Measurements from ENCODE around the gene OLFM1.

Gene OLFM1

GRCh38 chr9:135104761-135105160 is 17.3 kb downstream of the OLFM1 start:
- H3K27ac ChIP-seq (ENCODE audit: low read length) = no peak overlapping the region
- DNase-seq = no peak
- H3K9ac ChIP-seq (ENCODE audit: low read depth, low read length) = no peak overlapping the region
- H3K27me3 ChIP-seq (ENCODE audit: insufficient read depth, low read length, poor library complexity) = no peaks in the 10 kb centered on the region
- no peaks in the 10 kb centered on the region for H3K79me2 ChIP-seq (ENCODE audit: insufficient read depth, low read length)
- H4K20me1 ChIP-seq (ENCODE audit: insufficient read depth, low read length) = no peaks in the 10 kb centered on the region
- no peaks in the 10 kb centered on the region for H3K9me3 ChIP-seq (ENCODE audit: insufficient read depth, low read length, severe bottlenecking)
- H3K4me1 ChIP-seq (ENCODE audit: insufficient read depth, low read length) = no peaks in the 10 kb centered on the region
- H2AFZ ChIP-seq (ENCODE audit: low read depth, low read length) = no peak overlapping the region
- no peak overlapping the region for H3K4me3 ChIP-seq (ENCODE audit: low read depth in 1 of 2, low read length in 2 of 2)
- TF ChIP-seq CTCF (IDR thresholded peaks at IDR 0.05; ENCODE audit: borderline replicate concordance, extremely low read depth, low read length, poor library complexity, severe bottlenecking) = no peak
- TF ChIP-seq EZH2 (IDR thresholded peaks at IDR 0.05; ENCODE audit: borderline replicate concordance, low read depth, low read length, severe bottlenecking) = no peak
- H3K4me2 ChIP-seq (ENCODE audit: insufficient read depth, low read length) = no peak overlapping the region
- no peaks in the 10 kb centered on the region for H3K36me3 ChIP-seq (ENCODE audit: insufficient read depth, low read length)
- ATAC-seq (ENCODE audit: insufficient read depth, low read depth) = no peak

GRCh38 chr9:135105211-135105745 is 17.8 kb downstream of the OLFM1 start:
- ATAC-seq (ENCODE audit: insufficient read depth, low read depth) = no peak
- TF ChIP-seq CTCF (IDR thresholded peaks at IDR 0.05; ENCODE audit: borderline replicate concordance, extremely low read depth, low read length, poor library complexity, severe bottlenecking) (no peak), EZH2 (IDR thresholded peaks at IDR 0.05; ENCODE audit: borderline replicate concordance, low read depth, low read length, severe bottlenecking) (no peak)
- Histone ChIP-seq H3K9me3 (ENCODE audit: insufficient read depth, low read length, severe bottlenecking) (no peaks in the 10 kb centered on the region), H3K36me3 (ENCODE audit: insufficient read depth, low read length) (no peaks in the 10 kb centered on the region), H3K4me1 (ENCODE audit: insufficient read depth, low read length) (no peaks in the 10 kb centered on the region), H2AFZ (ENCODE audit: low read depth, low read length) (no peak overlapping the region), H3K79me2 (ENCODE audit: insufficient read depth, low read length) (no peaks in the 10 kb centered on the region), H3K4me2 (ENCODE audit: insufficient read depth, low read length) (no peak overlapping the region), H3K4me3 (ENCODE audit: low read depth in 1 of 2, low read length in 2 of 2) (no peak overlapping the region), H4K20me1 (ENCODE audit: insufficient read depth, low read length) (no peaks in the 10 kb centered on the region), H3K27me3 (ENCODE audit: insufficient read depth, low read length, poor library complexity) (no peaks in the 10 kb centered on the region), H3K9ac (ENCODE audit: low read depth, low read length) (no peak overlapping the region), H3K27ac (ENCODE audit: low read length) (no peak overlapping the region)
- DNase-seq = no peak

- Histone ChIP-seq H3K36me3 (ENCODE audit: insufficient read depth, low read length) (no peaks in the 10 kb centered on the region), H3K9me3 (ENCODE audit: insufficient read depth, low read length, severe bottlenecking) (no peaks in the 10 kb centered on the region), H3K9ac (ENCODE audit: low read depth, low read length) (no peak overlapping the region), H3K27ac (ENCODE audit: low read length) (no peak overlapping the region), H3K4me2 (ENCODE audit: insufficient read depth, low read length) (no peak overlapping the region), H3K4me3 (ENCODE audit: low read depth in 1 of 2, low read length in 2 of 2) (no peak overlapping the region), H4K20me1 (ENCODE audit: insufficient read depth, low read length) (no peaks in the 10 kb centered on the region), H2AFZ (ENCODE audit: low read depth, low read length) (no peak overlapping the region), H3K4me1 (ENCODE audit: insufficient read depth, low read length) (no peaks in the 10 kb centered on the region), H3K27me3 (ENCODE audit: insufficient read depth, low read length, poor library complexity) (no peaks in the 10 kb centered on the region), H3K79me2 (ENCODE audit: insufficient read depth, low read length) (no peaks in the 10 kb centered on the region)
- TF ChIP-seq CTCF (IDR thresholded peaks at IDR 0.05; ENCODE audit: borderline replicate concordance, extremely low read depth, low read length, poor library complexity, severe bottlenecking) (no peak), EZH2 (IDR thresholded peaks at IDR 0.05; ENCODE audit: borderline replicate concordance, low read depth, low read length, severe bottlenecking) (no peak)
- no peak for DNase-seq
- no peak for ATAC-seq (ENCODE audit: insufficient read depth, low read depth)
Observed at GRCh38 chr9:135105938-135106491, 18.5 kb downstream of the OLFM1 start.

All from DND-41 (cell line).